Natural killer cell treated with Interleukin-12 subunit alpha and Interleukin-12 subunit beta and Interleukin-15 and Interleukin-18, amount 100 ng/mL, for 72 hours (primary cell): ENCODE results near the gene RFPL1. TPM values are rescaled to one million over a fixed set of nuclear protein-coding genes. Genes with fewer than 3 reads are reported as not detected.
A peak's percentile ranks its signal among the peaks of the same experiment; 100 is the strongest.

Experiments used
- ATAC-seq, 2 donors: fragments of 150-1000 bp; cut with Tn5 transposase in 1 of 2; sonication (Bioruptor Pico), chemical (Tn5 transposase) in 1 of 2; 2 replicates each; pipeline ENCODE4 v1.10.0; 2021
- DNase-seq: peaks from one replicate; pipeline ENCODE4 v3.0.0; 2022; ENCODE audit warnings: low spot score
- H3K27ac Mint-ChIP-seq, 2 donors: 1 replicate in 1 of 2; 2 replicates in 1 of 2; pipeline ENCODE4 v1.8.0; 2022; ENCODE audit warnings: mixed read lengths in 2 of 2, mild to moderate bottlenecking in 1 of 2, moderate library complexity in 1 of 2
- H3K27me3 Mint-ChIP-seq, 2 donors: 1 replicate in 1 of 2; 2 replicates in 1 of 2; pipeline ENCODE4 v1.8.0; 2022; ENCODE audit warnings: mixed read lengths in 2 of 2
- H3K36me3 Mint-ChIP-seq: one replicate; pipeline ENCODE4 v1.8.0; 2022; ENCODE audit warnings: mixed read lengths
- H3K4me1 Mint-ChIP-seq, 2 donors: 1 replicate in 1 of 2; 2 replicates in 1 of 2; pipeline ENCODE4 v1.8.0; 2022; ENCODE audit warnings: low read depth in 2 of 2, mixed read lengths in 2 of 2, mild to moderate bottlenecking in 1 of 2
- H3K4me3 Mint-ChIP-seq: one replicate; pipeline ENCODE4 v1.8.0; 2022; ENCODE audit warnings: mixed read lengths
- H3K9me3 Mint-ChIP-seq: 2 replicates; pipeline ENCODE4 v1.8.0; 2022; ENCODE audit warnings: mixed read lengths
- total RNA-seq, 2 donors: library from RNA; stranded (reverse); gene quantifications; one replicate each; pipeline ENCODE4 v1.2.3, GENCODE V29; 2022

The RFPL1 gene
- total RNA-seq, 2 donors from 2014 or later = not detected

GRCh38 chr22:29450222-29450621 lies 11.8 kb downstream of the RFPL1 start:
- no peak for ATAC-seq
- Mint-ChIP-seq H3K36me3 (no peaks in the 10 kb centered on the region), H3K9me3 (no peaks in the 10 kb centered on the region)

GRCh38 chr22:29451863-29452262 lies 13.5 kb downstream of the RFPL1 start:
- Mint-ChIP-seq H3K9me3 (no peaks in the 10 kb centered on the region), H3K27me3 (no peaks in the 10 kb centered on the region), H3K4me1 (no peaks in the 10 kb centered on the region), H3K27ac (no peak overlapping the region), H3K36me3 (no peaks in the 10 kb centered on the region), H3K4me3 (no peak overlapping the region)
- DNase-seq (no peak), ATAC-seq (no peak)

More at GRCh38 chr22:29450222-29450621, 11.8 kb downstream of the RFPL1 start:
- H3K27me3 Mint-ChIP-seq = no peaks in the 10 kb centered on the region
- no peaks in the 10 kb centered on the region for H3K4me1 Mint-ChIP-seq
- no peak for DNase-seq
- no peak overlapping the region for H3K4me3 Mint-ChIP-seq
- no peak overlapping the region for H3K27ac Mint-ChIP-seq

GRCh38 chr22:29454276-29454675 lies 15.9 kb downstream of the RFPL1 start:
- Mint-ChIP-seq H3K4me1 (no peaks in the 10 kb centered on the region), H3K9me3 (no peaks in the 10 kb centered on the region), H3K27me3 (no peaks in the 10 kb centered on the region), H3K27ac (no peak overlapping the region), H3K4me3 (no peak overlapping the region), H3K36me3 (no peaks in the 10 kb centered on the region)
- ATAC-seq (peak in 1 of 2 donors; percentile 26), DNase-seq (no peak)

- Mint-ChIP-seq H3K36me3 (no peaks in the 10 kb centered on the region), H3K27ac (no peak overlapping the region), H3K4me1 (no peaks in the 10 kb centered on the region), H3K9me3 (no peaks in the 10 kb centered on the region), H3K27me3 (no peaks in the 10 kb centered on the region), H3K4me3 (no peak overlapping the region)
- DNase-seq (no peak), ATAC-seq (no peak)
Measured at GRCh38 chr22:29456211-29456671, 17.9 kb downstream of the RFPL1 start.

- ATAC-seq (no peak), DNase-seq (no peak)
- no peaks in the 10 kb centered on the region for H3K4me1 Mint-ChIP-seq
- no peaks in the 10 kb centered on the region for H3K27me3 Mint-ChIP-seq
- H3K9me3 Mint-ChIP-seq = no peaks in the 10 kb centered on the region
- no peak overlapping the region for H3K4me3 Mint-ChIP-seq
- H3K36me3 Mint-ChIP-seq = no peaks in the 10 kb centered on the region
- H3K27ac Mint-ChIP-seq = no peak overlapping the region
Measured at GRCh38 chr22:29457730-29458129, 19.3 kb downstream of the RFPL1 start.

- H3K4me1 Mint-ChIP-seq = no peaks in the 10 kb centered on the region
- no peaks in the 10 kb centered on the region for H3K27me3 Mint-ChIP-seq
- DNase-seq = no peak
- ATAC-seq = no peak
- no peaks in the 10 kb centered on the region for H3K36me3 Mint-ChIP-seq
- H3K4me3 Mint-ChIP-seq = no peak overlapping the region
- no peak overlapping the region for H3K27ac Mint-ChIP-seq
- H3K9me3 Mint-ChIP-seq = no peaks in the 10 kb centered on the region
Measured at GRCh38 chr22:29458551-29458950, 20.2 kb downstream of the RFPL1 start.

GRCh38 chr22:29459773-29460172 lies 21.4 kb downstream of the RFPL1 start:
- peak in 1 of 2 donors; percentile 28 for ATAC-seq
- no peaks in the 10 kb centered on the region for H3K36me3 Mint-ChIP-seq
- DNase-seq = no peak
- no peaks in the 10 kb centered on the region for H3K4me1 Mint-ChIP-seq
- no peak overlapping the region for H3K27ac Mint-ChIP-seq
- H3K9me3 Mint-ChIP-seq = no peaks in the 10 kb centered on the region
- no peak overlapping the region for H3K4me3 Mint-ChIP-seq
- no peaks in the 10 kb centered on the region for H3K27me3 Mint-ChIP-seq

- Mint-ChIP-seq H3K27me3 (no peaks in the 10 kb centered on the region), H3K27ac (no peak overlapping the region), H3K4me3 (no peak overlapping the region), H3K36me3 (no peaks in the 10 kb centered on the region), H3K9me3 (no peaks in the 10 kb centered on the region), H3K4me1 (no peaks in the 10 kb centered on the region)
- ATAC-seq (no peak), DNase-seq (no peak)
Measured at GRCh38 chr22:29461263-29461662, 22.9 kb downstream of the RFPL1 start.

GRCh38 chr22:29463629-29464028 lies 25.2 kb downstream of the RFPL1 start:
- ATAC-seq = no peak
- H3K9me3 Mint-ChIP-seq = no peaks in the 10 kb centered on the region
- H3K27me3 Mint-ChIP-seq = peaks cover 0 to 3% of the 10 kb centered on the region in 2 donors
- no peak overlapping the region for H3K27ac Mint-ChIP-seq
- no peak for DNase-seq
- no peaks in the 10 kb centered on the region for H3K36me3 Mint-ChIP-seq
- H3K4me3 Mint-ChIP-seq = no peak overlapping the region
- no peaks in the 10 kb centered on the region for H3K4me1 Mint-ChIP-seq

GRCh38 chr22:29464581-29464980 lies 26.2 kb downstream of the RFPL1 start:
- no peak for DNase-seq
- Mint-ChIP-seq H3K27ac (no peak overlapping the region), H3K36me3 (no peaks in the 10 kb centered on the region), H3K9me3 (no peaks in the 10 kb centered on the region), H3K4me1 (no peaks in the 10 kb centered on the region), H3K27me3 (peaks cover 0 to 6% of the 10 kb centered on the region in 2 donors), H3K4me3 (no peak overlapping the region)
- no peak for ATAC-seq

- Mint-ChIP-seq H3K9me3 (no peaks in the 10 kb centered on the region), H3K27me3 (peaks cover 0 to 16% of the 10 kb centered on the region in 2 donors), H3K36me3 (no peaks in the 10 kb centered on the region), H3K4me3 (peak overlapping the region; percentile 7), H3K4me1 (peaks cover 0 to 3% of the 10 kb centered on the region in 2 donors), H3K27ac (no peak overlapping the region)
- DNase-seq (no peak), ATAC-seq (no peak)
Measured at GRCh38 chr22:29469755-29470154, 31.4 kb downstream of the RFPL1 start.

- no peak overlapping the region for H3K27ac Mint-ChIP-seq
- H3K4me1 Mint-ChIP-seq = peaks cover 0 to 3% of the 10 kb centered on the region in 2 donors
- DNase-seq (peak; percentile 78), ATAC-seq (peak; percentile 60 to 80)
- no peaks in the 10 kb centered on the region for H3K9me3 Mint-ChIP-seq
- H3K36me3 Mint-ChIP-seq = no peaks in the 10 kb centered on the region
- H3K27me3 Mint-ChIP-seq = peaks cover 0 to 16% of the 10 kb centered on the region in 2 donors
- peak overlapping the region; percentile 7 for H3K4me3 Mint-ChIP-seq
Measured at GRCh38 chr22:29470159-29470855, 31.9 kb downstream of the RFPL1 start.

GRCh38 chr22:29473001-29473400 lies 34.6 kb downstream of the RFPL1 start:
- Mint-ChIP-seq H3K9me3 (no peaks in the 10 kb centered on the region), H3K27ac (no peak overlapping the region), H3K4me3 (no peak overlapping the region), H3K27me3 (peaks cover 0 to 23% of the 10 kb centered on the region in 2 donors), H3K36me3 (no peaks in the 10 kb centered on the region), H3K4me1 (peaks cover 0 to 3% of the 10 kb centered on the region in 2 donors)
- ATAC-seq (no peak), DNase-seq (no peak)

- DNase-seq = no peak
- no peaks in the 10 kb centered on the region for H3K36me3 Mint-ChIP-seq
Measured at GRCh38 chr22:29475550-29475949, 37.2 kb downstream of the RFPL1 start.

GRCh38 chr22:29476116-29476515 lies 37.7 kb downstream of the RFPL1 start:
- Mint-ChIP-seq H3K36me3 (no peaks in the 10 kb centered on the region), H3K4me1 (peaks cover 5 to 10% of the 10 kb centered on the region in 2 donors), H3K27me3 (peaks cover 19 to 37% of the 10 kb centered on the region in 2 donors), H3K4me3 (no peak overlapping the region), H3K27ac (no peak overlapping the region), H3K9me3 (no peaks in the 10 kb centered on the region)
- DNase-seq (no peak), ATAC-seq (no peak)

More at GRCh38 chr22:29475550-29475949, 37.2 kb downstream of the RFPL1 start:
- Mint-ChIP-seq H3K4me1 (peaks cover 5 to 10% of the 10 kb centered on the region in 2 donors), H3K27ac (no peak overlapping the region), H3K4me3 (no peak overlapping the region), H3K9me3 (no peaks in the 10 kb centered on the region), H3K27me3 (peaks cover 18 to 37% of the 10 kb centered on the region in 2 donors)
- no peak for ATAC-seq
